ENCODE results near the gene RNASEH2A. TPM values are rescaled to one million over a fixed set of nuclear protein-coding genes. Genes with fewer than 3 reads are reported as not detected.

Gene RNASEH2A
- total and polyA plus RNA-seq, 2 of the 13 experiments (the other 11 are each of a cell fraction or from before 2014, with no cell fraction given), result 25.1 to 35.8 TPM

DNA sequence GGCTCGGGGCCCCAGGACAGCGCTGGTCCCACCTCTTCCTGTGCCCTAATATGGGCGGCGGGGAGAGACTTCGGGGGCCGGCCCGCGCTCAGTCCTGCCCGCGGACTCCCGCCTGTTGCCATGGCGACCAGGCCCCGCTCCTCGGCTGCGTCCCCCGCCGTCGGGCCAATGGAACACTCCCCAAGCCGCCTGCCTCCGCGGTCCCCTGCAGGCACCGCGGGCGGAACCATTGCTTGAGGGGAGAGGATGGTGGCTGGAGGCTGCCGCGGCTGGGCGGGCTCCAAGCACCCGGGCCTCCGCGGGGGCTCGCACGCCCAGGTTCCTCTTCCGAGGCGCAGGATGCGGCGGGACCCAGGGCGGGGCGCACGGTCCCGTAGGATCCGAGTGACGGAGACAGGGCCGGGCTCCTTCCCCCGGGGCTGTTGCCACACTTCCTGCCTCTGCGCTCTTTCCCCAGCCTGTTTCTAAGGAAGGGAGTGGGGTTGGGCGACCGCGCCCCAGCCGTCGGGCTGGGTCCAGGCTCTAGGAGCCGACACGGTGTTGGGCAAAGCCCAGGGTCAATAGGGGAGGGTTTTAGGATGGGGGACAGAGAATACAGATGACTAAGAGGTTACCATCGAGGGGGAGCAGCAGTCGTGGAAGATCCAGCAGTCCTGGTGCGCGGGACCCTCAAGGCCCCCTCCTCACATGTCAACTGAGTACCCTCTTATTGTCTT is 16.3 kb upstream of the RNASEH2A start (continued):
- TF ChIP-seq, protein P1, sequence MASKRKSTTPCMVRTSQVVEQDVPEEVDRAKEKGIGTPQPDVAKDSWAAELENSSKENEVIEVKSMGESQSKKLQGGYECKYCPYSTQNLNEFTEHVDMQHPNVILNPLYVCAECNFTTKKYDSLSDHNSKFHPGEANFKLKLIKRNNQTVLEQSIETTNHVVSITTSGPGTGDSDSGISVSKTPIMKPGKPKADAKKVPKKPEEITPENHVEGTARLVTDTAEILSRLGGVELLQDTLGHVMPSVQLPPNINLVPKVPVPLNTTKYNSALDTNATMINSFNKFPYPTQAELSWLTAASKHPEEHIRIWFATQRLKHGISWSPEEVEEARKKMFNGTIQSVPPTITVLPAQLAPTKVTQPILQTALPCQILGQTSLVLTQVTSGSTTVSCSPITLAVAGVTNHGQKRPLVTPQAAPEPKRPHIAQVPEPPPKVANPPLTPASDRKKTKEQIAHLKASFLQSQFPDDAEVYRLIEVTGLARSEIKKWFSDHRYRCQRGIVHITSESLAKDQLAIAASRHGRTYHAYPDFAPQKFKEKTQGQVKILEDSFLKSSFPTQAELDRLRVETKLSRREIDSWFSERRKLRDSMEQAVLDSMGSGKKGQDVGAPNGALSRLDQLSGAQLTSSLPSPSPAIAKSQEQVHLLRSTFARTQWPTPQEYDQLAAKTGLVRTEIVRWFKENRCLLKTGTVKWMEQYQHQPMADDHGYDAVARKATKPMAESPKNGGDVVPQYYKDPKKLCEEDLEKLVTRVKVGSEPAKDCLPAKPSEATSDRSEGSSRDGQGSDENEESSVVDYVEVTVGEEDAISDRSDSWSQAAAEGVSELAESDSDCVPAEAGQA (IDR thresholded peaks at IDR 0.05; ENCODE audit: low read depth), result peak; percentile 47; the same call in 1 of the 2 replicates
- TF ChIP-seq, protein P1 (CRISPR knock-in tag; IDR thresholded peaks at IDR 0.05; ENCODE audit: borderline replicate concordance), result no peak
- no peak for TF ChIP-seq ARID2 (CRISPR knock-in tag; IDR thresholded peaks at IDR 0.05; ENCODE audit: borderline replicate concordance)
- no peak for TF ChIP-seq MYNN (CRISPR knock-in tag; IDR thresholded peaks at IDR 0.05; ENCODE audit: low read depth)
- TF ChIP-seq MAFF (IDR thresholded peaks at IDR 0.05; ENCODE audit: low read depth, low read length), result no peak
- TF ChIP-seq ZNF496 (CRISPR knock-in tag; IDR thresholded peaks at IDR 0.05; ENCODE audit: insufficient replicate concordance), result no peak
- TF ChIP-seq, protein P2, sequence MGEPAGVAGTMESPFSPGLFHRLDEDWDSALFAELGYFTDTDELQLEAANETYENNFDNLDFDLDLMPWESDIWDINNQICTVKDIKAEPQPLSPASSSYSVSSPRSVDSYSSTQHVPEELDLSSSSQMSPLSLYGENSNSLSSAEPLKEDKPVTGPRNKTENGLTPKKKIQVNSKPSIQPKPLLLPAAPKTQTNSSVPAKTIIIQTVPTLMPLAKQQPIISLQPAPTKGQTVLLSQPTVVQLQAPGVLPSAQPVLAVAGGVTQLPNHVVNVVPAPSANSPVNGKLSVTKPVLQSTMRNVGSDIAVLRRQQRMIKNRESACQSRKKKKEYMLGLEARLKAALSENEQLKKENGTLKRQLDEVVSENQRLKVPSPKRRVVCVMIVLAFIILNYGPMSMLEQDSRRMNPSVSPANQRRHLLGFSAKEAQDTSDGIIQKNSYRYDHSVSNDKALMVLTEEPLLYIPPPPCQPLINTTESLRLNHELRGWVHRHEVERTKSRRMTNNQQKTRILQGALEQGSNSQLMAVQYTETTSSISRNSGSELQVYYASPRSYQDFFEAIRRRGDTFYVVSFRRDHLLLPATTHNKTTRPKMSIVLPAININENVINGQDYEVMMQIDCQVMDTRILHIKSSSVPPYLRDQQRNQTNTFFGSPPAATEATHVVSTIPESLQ (CRISPR knock-in tag; conservative IDR thresholded peaks at IDR 0.05), result no peak
- TF ChIP-seq, protein P3, sequence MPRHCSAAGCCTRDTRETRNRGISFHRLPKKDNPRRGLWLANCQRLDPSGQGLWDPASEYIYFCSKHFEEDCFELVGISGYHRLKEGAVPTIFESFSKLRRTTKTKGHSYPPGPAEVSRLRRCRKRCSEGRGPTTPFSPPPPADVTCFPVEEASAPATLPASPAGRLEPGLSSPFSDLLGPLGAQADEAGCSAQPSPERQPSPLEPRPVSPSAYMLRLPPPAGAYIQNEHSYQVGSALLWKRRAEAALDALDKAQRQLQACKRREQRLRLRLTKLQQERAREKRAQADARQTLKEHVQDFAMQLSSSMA (CRISPR knock-in tag; IDR thresholded peaks at IDR 0.05), result peak; percentile 84
- no peak for TF ChIP-seq SAFB2 (CRISPR knock-in tag; IDR thresholded peaks at IDR 0.05; ENCODE audit: borderline replicate concordance, low read depth)
- TF ChIP-seq, protein P4, sequence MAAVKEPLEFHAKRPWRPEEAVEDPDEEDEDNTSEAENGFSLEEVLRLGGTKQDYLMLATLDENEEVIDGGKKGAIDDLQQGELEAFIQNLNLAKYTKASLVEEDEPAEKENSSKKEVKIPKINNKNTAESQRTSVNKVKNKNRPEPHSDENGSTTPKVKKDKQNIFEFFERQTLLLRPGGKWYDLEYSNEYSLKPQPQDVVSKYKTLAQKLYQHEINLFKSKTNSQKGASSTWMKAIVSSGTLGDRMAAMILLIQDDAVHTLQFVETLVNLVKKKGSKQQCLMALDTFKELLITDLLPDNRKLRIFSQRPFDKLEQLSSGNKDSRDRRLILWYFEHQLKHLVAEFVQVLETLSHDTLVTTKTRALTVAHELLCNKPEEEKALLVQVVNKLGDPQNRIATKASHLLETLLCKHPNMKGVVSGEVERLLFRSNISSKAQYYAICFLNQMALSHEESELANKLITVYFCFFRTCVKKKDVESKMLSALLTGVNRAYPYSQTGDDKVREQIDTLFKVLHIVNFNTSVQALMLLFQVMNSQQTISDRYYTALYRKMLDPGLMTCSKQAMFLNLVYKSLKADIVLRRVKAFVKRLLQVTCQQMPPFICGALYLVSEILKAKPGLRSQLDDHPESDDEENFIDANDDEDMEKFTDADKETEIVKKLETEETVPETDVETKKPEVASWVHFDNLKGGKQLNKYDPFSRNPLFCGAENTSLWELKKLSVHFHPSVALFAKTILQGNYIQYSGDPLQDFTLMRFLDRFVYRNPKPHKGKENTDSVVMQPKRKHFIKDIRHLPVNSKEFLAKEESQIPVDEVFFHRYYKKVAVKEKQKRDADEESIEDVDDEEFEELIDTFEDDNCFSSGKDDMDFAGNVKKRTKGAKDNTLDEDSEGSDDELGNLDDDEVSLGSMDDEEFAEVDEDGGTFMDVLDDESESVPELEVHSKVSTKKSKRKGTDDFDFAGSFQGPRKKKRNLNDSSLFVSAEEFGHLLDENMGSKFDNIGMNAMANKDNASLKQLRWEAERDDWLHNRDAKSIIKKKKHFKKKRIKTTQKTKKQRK (IDR thresholded peaks at IDR 0.05; ENCODE audit: low read length), result no peak
- no peak for TF ChIP-seq FOSL1 (CRISPR knock-in tag; IDR thresholded peaks at IDR 0.05; ENCODE audit: borderline replicate concordance)
- TF ChIP-seq, protein P5, sequence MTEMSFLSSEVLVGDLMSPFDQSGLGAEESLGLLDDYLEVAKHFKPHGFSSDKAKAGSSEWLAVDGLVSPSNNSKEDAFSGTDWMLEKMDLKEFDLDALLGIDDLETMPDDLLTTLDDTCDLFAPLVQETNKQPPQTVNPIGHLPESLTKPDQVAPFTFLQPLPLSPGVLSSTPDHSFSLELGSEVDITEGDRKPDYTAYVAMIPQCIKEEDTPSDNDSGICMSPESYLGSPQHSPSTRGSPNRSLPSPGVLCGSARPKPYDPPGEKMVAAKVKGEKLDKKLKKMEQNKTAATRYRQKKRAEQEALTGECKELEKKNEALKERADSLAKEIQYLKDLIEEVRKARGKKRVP (CRISPR knock-in tag; IDR thresholded peaks at IDR 0.05), result no peak
- no peak for TF ChIP-seq ZNF224 (CRISPR knock-in tag; IDR thresholded peaks at IDR 0.05)
- TF ChIP-seq PHF21A (CRISPR knock-in tag; IDR thresholded peaks at IDR 0.05), result peak; percentile 53; the same call in 1 of the 2 replicates
